H1 (cell line): Measurements from ENCODE around the gene RTEL1. TPM values are rescaled to one million over a fixed set of nuclear protein-coding genes. Genes with fewer than 3 reads are reported as not detected.

ENCODE experiments used
- CBX5 ChIP-seq: fragments of 300-800, 300-1000 bp; sonication (generic); IDR thresholded peaks from 2 replicates; pipeline ENCODE4 v1.7.1; 2016; ENCODE audit warnings: antibody characterized with exemption, low read length, low read depth
- EP300 ChIP-seq, 2 experiments: IDR thresholded peaks; 1 replicate in 1 of 2; 2 replicates in 1 of 2; pipeline ENCODE4 v1.6.1; 2011 to 2012; ENCODE audit warnings: low read depth in 2 of 2, low read length in 2 of 2, mild to moderate bottlenecking in 2 of 2, borderline replicate concordance in 1 of 2, inconsistent platforms in 1 of 2, moderate library complexity in 1 of 2
- FOSL1 ChIP-seq: IDR thresholded peaks from 2 replicates; pipeline ENCODE4 v1.6.1; 2011; ENCODE audit warnings: mild to moderate bottlenecking, low read depth, low read length, moderate library complexity; ENCODE audit not compliant: insufficient read depth
- MAX ChIP-seq: IDR thresholded peaks from 2 replicates; pipeline ENCODE4 v1.6.1; 2012; ENCODE audit warnings: inconsistent platforms
- SAP30 ChIP-seq: fragments of 300-600 bp; sonication (generic); IDR thresholded peaks from 2 replicates; pipeline ENCODE4 v1.7.1; 2012; ENCODE audit warnings: low read length, moderate library complexity, mild to moderate bottlenecking, inconsistent platforms; ENCODE audit not compliant: insufficient read depth, insufficient replicate concordance
- TAF1 ChIP-seq: IDR thresholded peaks from 2 replicates; pipeline ENCODE4 v1.6.1; 2011; ENCODE audit warnings: mild to moderate bottlenecking, low read depth, low read length
- polyA plus RNA-seq, 7 experiments: library from polyadenylated mRNA; depleted of rRNA in 3 of 7; stranded (reverse) in 5 of 7; unstranded in 2 of 7; fragments of >200 nt in 5 of 7; fragments of 200-250 nt in 2 of 7; gene quantifications; 1 replicate in 5 of 7; 2 replicates in 1 of 7; 4 replicates in 1 of 7; pipeline versions ENCODE4 v1.2.1 to v1.2.3, GENCODE V29; 2011 to 2013; ENCODE audit warnings: missing spikeins in 2 of 7, mixed read lengths in 2 of 7
- total RNA-seq: library from RNA; stranded (reverse); fragmentation: NEBNext Ultra II Directional; extraction: Animal tissue kit (Norgen Biotek cat#: 25700); gene quantifications from 2 replicates; pipeline ENCODE4 v1.2.1, GENCODE V29; 2021
- TF ChIP-seq, protein P1 (sequence below): fragments of 300-600 bp; sonication (generic); IDR thresholded peaks from 2 replicates; pipeline ENCODE4 v1.7.1; 2012; ENCODE audit warnings: low read length, moderate library complexity, mild to moderate bottlenecking, inconsistent platforms; ENCODE audit not compliant: insufficient replicate concordance

The RTEL1 gene
- total and polyA plus RNA-seq, 2 of the 8 experiments (the other 6 are each of a cell fraction or from before 2014, with no cell fraction given), result 16.2 to 37.1 TPM

DNA sequence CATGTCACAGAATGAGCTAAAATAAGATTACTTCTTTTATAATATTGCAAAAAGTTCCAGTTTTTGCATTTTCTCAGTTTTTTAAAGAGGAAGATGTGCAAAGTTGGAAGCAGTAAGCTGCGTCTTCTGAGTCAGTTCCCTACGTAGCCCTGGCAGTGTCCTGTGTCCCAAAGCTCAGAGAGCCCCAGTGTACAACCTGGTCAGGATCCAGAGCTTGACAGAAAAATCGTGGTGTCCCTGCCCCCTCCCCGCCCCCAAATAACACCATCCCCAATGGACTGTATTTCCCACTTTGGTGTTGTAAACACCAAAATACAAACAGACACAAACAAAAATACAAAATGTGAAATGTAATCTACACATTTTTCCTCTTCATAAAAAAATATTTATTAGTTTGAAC, 86.0 kb downstream of the RTEL1 start (continued):
- TF ChIP-seq, protein P1, sequence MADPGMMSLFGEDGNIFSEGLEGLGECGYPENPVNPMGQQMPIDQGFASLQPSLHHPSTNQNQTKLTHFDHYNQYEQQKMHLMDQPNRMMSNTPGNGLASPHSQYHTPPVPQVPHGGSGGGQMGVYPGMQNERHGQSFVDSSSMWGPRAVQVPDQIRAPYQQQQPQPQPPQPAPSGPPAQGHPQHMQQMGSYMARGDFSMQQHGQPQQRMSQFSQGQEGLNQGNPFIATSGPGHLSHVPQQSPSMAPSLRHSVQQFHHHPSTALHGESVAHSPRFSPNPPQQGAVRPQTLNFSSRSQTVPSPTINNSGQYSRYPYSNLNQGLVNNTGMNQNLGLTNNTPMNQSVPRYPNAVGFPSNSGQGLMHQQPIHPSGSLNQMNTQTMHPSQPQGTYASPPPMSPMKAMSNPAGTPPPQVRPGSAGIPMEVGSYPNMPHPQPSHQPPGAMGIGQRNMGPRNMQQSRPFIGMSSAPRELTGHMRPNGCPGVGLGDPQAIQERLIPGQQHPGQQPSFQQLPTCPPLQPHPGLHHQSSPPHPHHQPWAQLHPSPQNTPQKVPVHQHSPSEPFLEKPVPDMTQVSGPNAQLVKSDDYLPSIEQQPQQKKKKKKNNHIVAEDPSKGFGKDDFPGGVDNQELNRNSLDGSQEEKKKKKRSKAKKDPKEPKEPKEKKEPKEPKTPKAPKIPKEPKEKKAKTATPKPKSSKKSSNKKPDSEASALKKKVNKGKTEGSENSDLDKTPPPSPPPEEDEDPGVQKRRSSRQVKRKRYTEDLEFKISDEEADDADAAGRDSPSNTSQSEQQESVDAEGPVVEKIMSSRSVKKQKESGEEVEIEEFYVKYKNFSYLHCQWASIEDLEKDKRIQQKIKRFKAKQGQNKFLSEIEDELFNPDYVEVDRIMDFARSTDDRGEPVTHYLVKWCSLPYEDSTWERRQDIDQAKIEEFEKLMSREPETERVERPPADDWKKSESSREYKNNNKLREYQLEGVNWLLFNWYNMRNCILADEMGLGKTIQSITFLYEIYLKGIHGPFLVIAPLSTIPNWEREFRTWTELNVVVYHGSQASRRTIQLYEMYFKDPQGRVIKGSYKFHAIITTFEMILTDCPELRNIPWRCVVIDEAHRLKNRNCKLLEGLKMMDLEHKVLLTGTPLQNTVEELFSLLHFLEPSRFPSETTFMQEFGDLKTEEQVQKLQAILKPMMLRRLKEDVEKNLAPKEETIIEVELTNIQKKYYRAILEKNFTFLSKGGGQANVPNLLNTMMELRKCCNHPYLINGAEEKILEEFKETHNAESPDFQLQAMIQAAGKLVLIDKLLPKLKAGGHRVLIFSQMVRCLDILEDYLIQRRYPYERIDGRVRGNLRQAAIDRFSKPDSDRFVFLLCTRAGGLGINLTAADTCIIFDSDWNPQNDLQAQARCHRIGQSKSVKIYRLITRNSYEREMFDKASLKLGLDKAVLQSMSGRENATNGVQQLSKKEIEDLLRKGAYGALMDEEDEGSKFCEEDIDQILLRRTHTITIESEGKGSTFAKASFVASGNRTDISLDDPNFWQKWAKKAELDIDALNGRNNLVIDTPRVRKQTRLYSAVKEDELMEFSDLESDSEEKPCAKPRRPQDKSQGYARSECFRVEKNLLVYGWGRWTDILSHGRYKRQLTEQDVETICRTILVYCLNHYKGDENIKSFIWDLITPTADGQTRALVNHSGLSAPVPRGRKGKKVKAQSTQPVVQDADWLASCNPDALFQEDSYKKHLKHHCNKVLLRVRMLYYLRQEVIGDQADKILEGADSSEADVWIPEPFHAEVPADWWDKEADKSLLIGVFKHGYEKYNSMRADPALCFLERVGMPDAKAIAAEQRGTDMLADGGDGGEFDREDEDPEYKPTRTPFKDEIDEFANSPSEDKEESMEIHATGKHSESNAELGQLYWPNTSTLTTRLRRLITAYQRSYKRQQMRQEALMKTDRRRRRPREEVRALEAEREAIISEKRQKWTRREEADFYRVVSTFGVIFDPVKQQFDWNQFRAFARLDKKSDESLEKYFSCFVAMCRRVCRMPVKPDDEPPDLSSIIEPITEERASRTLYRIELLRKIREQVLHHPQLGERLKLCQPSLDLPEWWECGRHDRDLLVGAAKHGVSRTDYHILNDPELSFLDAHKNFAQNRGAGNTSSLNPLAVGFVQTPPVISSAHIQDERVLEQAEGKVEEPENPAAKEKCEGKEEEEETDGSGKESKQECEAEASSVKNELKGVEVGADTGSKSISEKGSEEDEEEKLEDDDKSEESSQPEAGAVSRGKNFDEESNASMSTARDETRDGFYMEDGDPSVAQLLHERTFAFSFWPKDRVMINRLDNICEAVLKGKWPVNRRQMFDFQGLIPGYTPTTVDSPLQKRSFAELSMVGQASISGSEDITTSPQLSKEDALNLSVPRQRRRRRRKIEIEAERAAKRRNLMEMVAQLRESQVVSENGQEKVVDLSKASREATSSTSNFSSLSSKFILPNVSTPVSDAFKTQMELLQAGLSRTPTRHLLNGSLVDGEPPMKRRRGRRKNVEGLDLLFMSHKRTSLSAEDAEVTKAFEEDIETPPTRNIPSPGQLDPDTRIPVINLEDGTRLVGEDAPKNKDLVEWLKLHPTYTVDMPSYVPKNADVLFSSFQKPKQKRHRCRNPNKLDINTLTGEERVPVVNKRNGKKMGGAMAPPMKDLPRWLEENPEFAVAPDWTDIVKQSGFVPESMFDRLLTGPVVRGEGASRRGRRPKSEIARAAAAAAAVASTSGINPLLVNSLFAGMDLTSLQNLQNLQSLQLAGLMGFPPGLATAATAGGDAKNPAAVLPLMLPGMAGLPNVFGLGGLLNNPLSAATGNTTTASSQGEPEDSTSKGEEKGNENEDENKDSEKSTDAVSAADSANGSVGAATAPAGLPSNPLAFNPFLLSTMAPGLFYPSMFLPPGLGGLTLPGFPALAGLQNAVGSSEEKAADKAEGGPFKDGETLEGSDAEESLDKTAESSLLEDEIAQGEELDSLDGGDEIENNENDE, result no peak
- no peak for TF ChIP-seq SAP30
- no peak for TF ChIP-seq TAF1
- TF ChIP-seq EP300 (IDR thresholded peaks at IDR 0.05; ENCODE audit: borderline replicate concordance in 1 of 2, low read depth in 2 of 2, low read length in 2 of 2), result no peak
- no peak for TF ChIP-seq CBX5
- TF ChIP-seq FOSL1, result no peak
- no peak for TF ChIP-seq MAX
